ENCODE results near the gene CD9. TPM values are rescaled to one million over a fixed set of nuclear protein-coding genes. Genes with fewer than 3 reads are reported as not detected.
"Not testable (repeated sequence)": the region's sequence is repeated elsewhere in the genome, so short reads cannot be mapped to it uniquely, and the experiment has no call there.

Gene CD9
- total RNA-seq, 1 experiment from 2014 or later = 304 TPM

- DNase-seq (ENCODE audit: low read depth in 1 of 2, low spot score in 2 of 2) = no peak
- H3K27me3 ChIP-seq (replicated peaks) = no peaks in the 10 kb centered on the region
- no peak overlapping the region for H3K4me3 ChIP-seq
- H3K36me3 ChIP-seq = no peaks in the 10 kb centered on the region
- no peaks in the 10 kb centered on the region; the same call in 1 of the 2 replicates for H3K9me3 ChIP-seq (replicated peaks)
- H3K4me1 ChIP-seq (replicated peaks) = peaks cover 26% of the 10 kb centered on the region
- no peak overlapping the region for H3K27ac ChIP-seq
Measured at GRCh38 chr12:6185961-6186827, 14.0 kb upstream of the CD9 start.

GRCh38 chr12:6187948-6188793 lies 12.0 kb upstream of the CD9 start:
- H3K4me3 ChIP-seq = no peak overlapping the region
- H3K4me1 ChIP-seq (replicated peaks) = peaks cover 6% of the 10 kb centered on the region
- no peaks in the 10 kb centered on the region for H3K27me3 ChIP-seq (replicated peaks)
- no peak for DNase-seq (ENCODE audit: low read depth in 1 of 2, low spot score in 2 of 2)
- no peaks in the 10 kb centered on the region; the same call in 1 of the 2 replicates for H3K9me3 ChIP-seq (replicated peaks)
- no peak overlapping the region for H3K27ac ChIP-seq
- H3K36me3 ChIP-seq = no peaks in the 10 kb centered on the region

GRCh38 chr12:6189028-6189427 lies 11.2 kb upstream of the CD9 start:
- no peaks in the 10 kb centered on the region for H3K4me1 ChIP-seq (replicated peaks)
- no peak overlapping the region for H3K4me3 ChIP-seq
- H3K27ac ChIP-seq = no peak overlapping the region
- no peaks in the 10 kb centered on the region; the same call in 1 of the 2 replicates for H3K9me3 ChIP-seq (replicated peaks)
- H3K36me3 ChIP-seq = no peaks in the 10 kb centered on the region
- no peak for DNase-seq (ENCODE audit: low read depth in 1 of 2, low spot score in 2 of 2)
- no peaks in the 10 kb centered on the region for H3K27me3 ChIP-seq (replicated peaks)

GRCh38 chr12:6189952-6190598 lies 10.1 kb upstream of the CD9 start:
- not testable (repeated sequence) for H3K27me3 ChIP-seq (replicated peaks); H3K4me1 ChIP-seq (replicated peaks); H3K4me3 ChIP-seq; H3K36me3 ChIP-seq; H3K27ac ChIP-seq; DNase-seq (ENCODE audit: low read depth in 1 of 2, low spot score in 2 of 2); H3K9me3 ChIP-seq (replicated peaks)

GRCh38 chr12:6190767-6191530 lies 9.3 kb upstream of the CD9 start:
- H3K36me3 ChIP-seq; H3K27ac ChIP-seq; H3K4me1 ChIP-seq (replicated peaks); H3K4me3 ChIP-seq; DNase-seq (ENCODE audit: low read depth in 1 of 2, low spot score in 2 of 2); H3K9me3 ChIP-seq (replicated peaks); H3K27me3 ChIP-seq (replicated peaks): not testable (repeated sequence)

- Histone ChIP-seq H3K27me3 (replicated peaks) (no peaks in the 10 kb centered on the region), H3K9me3 (replicated peaks) (no peaks in the 10 kb centered on the region), H3K4me1 (replicated peaks) (peaks cover 11% of the 10 kb centered on the region), H3K36me3 (no peaks in the 10 kb centered on the region), H3K27ac (no peak overlapping the region), H3K4me3 (no peak overlapping the region)
- DNase-seq (ENCODE audit: low read depth in 1 of 2, low spot score in 2 of 2) = no peak
Measured at GRCh38 chr12:6192604-6193380, 7.4 kb upstream of the CD9 start.

GRCh38 chr12:6193853-6194815 lies 6.1 kb upstream of the CD9 start:
- Histone ChIP-seq H3K9me3 (replicated peaks) (no peaks in the 10 kb centered on the region), H3K36me3 (no peaks in the 10 kb centered on the region), H3K4me3 (no peak overlapping the region), H3K27ac (no peak overlapping the region), H3K4me1 (replicated peaks) (peaks cover 18% of the 10 kb centered on the region), H3K27me3 (replicated peaks) (no peaks in the 10 kb centered on the region)
- no peak for DNase-seq (ENCODE audit: low read depth in 1 of 2, low spot score in 2 of 2)

GRCh38 chr12:6195665-6196535 lies 4.3 kb upstream of the CD9 start:
- Histone ChIP-seq H3K36me3 (peaks cover 7% of the 10 kb centered on the region; the same call in 1 of the 2 replicates), H3K27me3 (replicated peaks) (no peaks in the 10 kb centered on the region), H3K4me3 (no peak overlapping the region), H3K9me3 (replicated peaks) (no peaks in the 10 kb centered on the region), H3K27ac (peak overlapping the region; percentile 33), H3K4me1 (replicated peaks) (peaks cover 32% of the 10 kb centered on the region)
- DNase-seq (ENCODE audit: low read depth in 1 of 2, low spot score in 2 of 2) = peak; percentile 88 to 89

- H3K36me3 ChIP-seq = peaks cover 25% of the 10 kb centered on the region
- H3K9me3 ChIP-seq (replicated peaks) = no peaks in the 10 kb centered on the region
- H3K4me1 ChIP-seq (replicated peaks) = peaks cover 54% of the 10 kb centered on the region
- no peak overlapping the region for H3K27ac ChIP-seq
- DNase-seq (ENCODE audit: low read depth in 1 of 2, low spot score in 2 of 2) = no peak
- H3K4me3 ChIP-seq = no peak overlapping the region
- H3K27me3 ChIP-seq (replicated peaks) = no peaks in the 10 kb centered on the region
Measured at GRCh38 chr12:6198051-6198450, 2.1 kb upstream of the CD9 start.

GRCh38 chr12:6198556-6198955 lies 1.6 kb upstream of the CD9 start:
- H3K9me3 ChIP-seq (replicated peaks) = no peaks in the 10 kb centered on the region
- no peak for DNase-seq (ENCODE audit: low read depth in 1 of 2, low spot score in 2 of 2)
- H3K4me3 ChIP-seq = no peak overlapping the region
- peaks cover 59% of the 10 kb centered on the region for H3K4me1 ChIP-seq (replicated peaks)
- H3K27ac ChIP-seq = no peak overlapping the region; the same call in 1 of the 2 replicates
- H3K36me3 ChIP-seq = peaks cover 30% of the 10 kb centered on the region
- H3K27me3 ChIP-seq (replicated peaks) = no peaks in the 10 kb centered on the region

GRCh38 chr12:6198985-6199530 lies 1.1 kb upstream of the CD9 start:
- no peaks in the 10 kb centered on the region for H3K9me3 ChIP-seq (replicated peaks)
- H3K4me3 ChIP-seq = peak overlapping the region; percentile 90
- peaks cover 64% of the 10 kb centered on the region for H3K4me1 ChIP-seq (replicated peaks)
- peak in 1 of 2 experiments; percentile 57 for DNase-seq (ENCODE audit: low read depth in 1 of 2, low spot score in 2 of 2)
- no peaks in the 10 kb centered on the region for H3K27me3 ChIP-seq (replicated peaks)
- peak overlapping the region; percentile 94 for H3K27ac ChIP-seq
- H3K36me3 ChIP-seq = peaks cover 35% of the 10 kb centered on the region

Measured in SJSA1 (cell line).